ENCODE measurements around the gene MYZAP. TPM values are rescaled to one million over a fixed set of nuclear protein-coding genes. Genes with fewer than 3 reads are reported as not detected.
A peak's percentile ranks its signal among the peaks of the same experiment; 100 is the strongest.

MYZAP gene
- total RNA-seq, 1 experiment from 2014 or later: 5.1 TPM

DNA sequence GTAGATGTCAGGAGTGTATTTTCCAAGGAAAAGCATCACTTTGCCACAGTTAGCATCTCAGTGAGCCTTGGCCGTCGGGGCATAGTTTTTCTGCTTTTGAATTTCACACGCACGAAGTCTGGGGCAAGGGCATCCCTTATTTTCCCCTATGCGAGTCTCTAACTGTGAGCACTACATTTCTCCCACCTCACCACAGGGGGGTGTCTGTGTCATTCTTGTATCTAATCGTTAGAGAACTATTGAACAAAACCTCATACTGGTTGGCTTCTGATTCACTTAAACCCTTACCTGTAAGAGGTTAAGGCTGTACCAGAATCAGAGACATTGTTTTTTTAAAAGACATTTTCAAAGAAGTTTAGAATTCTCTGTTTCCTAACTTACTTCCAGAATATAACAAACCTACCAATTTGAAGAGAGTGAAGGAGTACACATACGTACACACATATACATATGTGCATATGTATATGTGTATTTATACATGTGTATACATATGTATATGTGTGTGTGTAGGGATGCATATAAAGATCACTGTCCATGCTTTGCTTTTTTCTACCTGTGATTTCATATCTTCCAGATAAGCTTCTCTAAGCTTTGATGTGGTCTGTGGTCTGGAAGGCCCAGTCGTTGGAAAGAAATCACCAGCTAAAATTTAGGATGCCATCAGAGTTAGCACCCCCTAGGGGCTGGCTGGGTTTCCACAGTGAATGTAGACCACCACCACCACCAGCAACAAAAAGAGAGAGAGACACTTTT is 49.4 kb downstream of the MYZAP start:
- peak; percentile 64 for DNase-seq
- H3K9me3 Mint-ChIP-seq (ENCODE audit: low read depth, unreplicated experiment): no peaks in the 10 kb centered on the region
- intact Hi-C loops (cut with micrococcal nuclease; ENCODE audit: unreplicated experiment): loop anchor here (1.0 to 10.0 kb wide), 5 partner anchors 26 to 434 kb away; no protein-coding TSS in a partner anchor
- no peaks in the 10 kb centered on the region for H3K36me3 Mint-ChIP-seq (ENCODE audit: insufficient read depth, unreplicated experiment)
- no peaks in the 10 kb centered on the region for H3K27me3 Mint-ChIP-seq (ENCODE audit: unreplicated experiment)
- no peaks in the 10 kb centered on the region for H3K4me1 Mint-ChIP-seq (ENCODE audit: low read depth, unreplicated experiment)
- CTCF ChIA-PET: interaction anchor here (0.9 to 1.5 kb wide), 4 partner anchors 20 to 430 kb away, joined by 3 to 5 read pairs (median 3); no protein-coding TSS in a partner anchor
- BruUV-seq (replicated peaks): no TSS peak
- no peak overlapping the region for H3K4me3 Mint-ChIP-seq (ENCODE audit: low read depth, unreplicated experiment)
- TF ChIP-seq, protein P1, sequence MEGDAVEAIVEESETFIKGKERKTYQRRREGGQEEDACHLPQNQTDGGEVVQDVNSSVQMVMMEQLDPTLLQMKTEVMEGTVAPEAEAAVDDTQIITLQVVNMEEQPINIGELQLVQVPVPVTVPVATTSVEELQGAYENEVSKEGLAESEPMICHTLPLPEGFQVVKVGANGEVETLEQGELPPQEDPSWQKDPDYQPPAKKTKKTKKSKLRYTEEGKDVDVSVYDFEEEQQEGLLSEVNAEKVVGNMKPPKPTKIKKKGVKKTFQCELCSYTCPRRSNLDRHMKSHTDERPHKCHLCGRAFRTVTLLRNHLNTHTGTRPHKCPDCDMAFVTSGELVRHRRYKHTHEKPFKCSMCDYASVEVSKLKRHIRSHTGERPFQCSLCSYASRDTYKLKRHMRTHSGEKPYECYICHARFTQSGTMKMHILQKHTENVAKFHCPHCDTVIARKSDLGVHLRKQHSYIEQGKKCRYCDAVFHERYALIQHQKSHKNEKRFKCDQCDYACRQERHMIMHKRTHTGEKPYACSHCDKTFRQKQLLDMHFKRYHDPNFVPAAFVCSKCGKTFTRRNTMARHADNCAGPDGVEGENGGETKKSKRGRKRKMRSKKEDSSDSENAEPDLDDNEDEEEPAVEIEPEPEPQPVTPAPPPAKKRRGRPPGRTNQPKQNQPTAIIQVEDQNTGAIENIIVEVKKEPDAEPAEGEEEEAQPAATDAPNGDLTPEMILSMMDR (IDR thresholded peaks at IDR 0.05; ENCODE audit: unreplicated experiment): peak; percentile 25
- H3K27ac Mint-ChIP-seq (ENCODE audit: unreplicated experiment): no peak overlapping the region

DNA sequence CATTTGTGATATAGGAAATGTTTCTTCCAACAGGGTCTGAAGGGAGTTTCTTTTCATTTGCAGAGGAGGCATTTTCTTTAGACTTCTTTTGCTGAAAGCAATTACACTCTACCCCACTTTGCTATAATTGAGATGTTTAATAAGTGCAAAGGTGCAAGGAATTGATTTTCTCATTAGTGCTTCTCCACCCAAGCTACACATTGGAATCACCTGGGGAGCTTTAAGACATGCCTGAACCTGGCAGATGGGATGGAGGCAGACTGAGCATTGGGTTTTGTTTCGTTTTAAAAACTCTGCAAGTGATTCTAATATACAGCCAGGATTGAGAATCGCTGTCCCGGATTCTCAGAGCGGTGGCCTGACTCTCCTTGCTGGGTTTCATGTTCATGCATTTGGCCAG is 52.1 kb downstream of the MYZAP start:
- no TSS peak for BruUV-seq (replicated peaks)
- Mint-ChIP-seq H3K4me3 (ENCODE audit: low read depth, unreplicated experiment) (no peak overlapping the region), H3K27ac (ENCODE audit: unreplicated experiment) (no peak overlapping the region), H3K27me3 (ENCODE audit: unreplicated experiment) (no peaks in the 10 kb centered on the region), H3K36me3 (ENCODE audit: insufficient read depth, unreplicated experiment) (no peaks in the 10 kb centered on the region), H3K9me3 (ENCODE audit: low read depth, unreplicated experiment) (no peaks in the 10 kb centered on the region), H3K4me1 (ENCODE audit: low read depth, unreplicated experiment) (peaks cover 16% of the 10 kb centered on the region)
- CTCF ChIA-PET: interaction anchor here (1.2 kb wide), 1 partner anchor 427 kb away, joined by 3 read pairs; no protein-coding TSS in a partner anchor
- intact Hi-C loops (cut with micrococcal nuclease; ENCODE audit: unreplicated experiment): loop anchor here (10.0 kb wide), 1 partner anchor 431 kb away; no protein-coding TSS in a partner anchor
- DNase-seq: no peak
- TF ChIP-seq, protein P1 (IDR thresholded peaks at IDR 0.05; ENCODE audit: unreplicated experiment): no peak

DNA sequence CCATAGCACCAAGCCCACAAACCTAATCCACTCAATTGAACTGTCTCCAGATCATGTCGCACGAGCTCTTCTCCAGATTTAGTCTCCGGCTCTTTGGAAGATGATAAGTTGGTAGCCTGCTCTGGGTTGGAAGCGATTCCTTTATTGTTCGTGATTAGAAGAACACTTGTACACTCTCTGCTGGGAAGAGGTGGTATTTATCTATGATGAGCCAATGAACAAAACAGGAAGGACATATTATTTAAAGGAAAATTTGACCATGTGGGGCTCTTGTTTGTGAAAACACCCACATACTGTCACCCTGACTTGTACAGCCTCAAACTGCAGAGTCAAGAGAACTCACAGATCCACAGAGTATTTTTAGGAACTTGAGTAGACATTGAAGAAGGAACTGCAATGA is 54.4 kb downstream of the MYZAP start:
- CTCF ChIA-PET: interaction anchor here (1.1 kb wide), 1 partner anchor 36 kb away, joined by 3 read pairs; no protein-coding TSS in a partner anchor
- no TSS peak for BruUV-seq (replicated peaks)
- Mint-ChIP-seq H3K27me3 (ENCODE audit: unreplicated experiment) (no peaks in the 10 kb centered on the region), H3K4me1 (ENCODE audit: low read depth, unreplicated experiment) (peaks cover 16% of the 10 kb centered on the region), H3K4me3 (ENCODE audit: low read depth, unreplicated experiment) (no peak overlapping the region), H3K9me3 (ENCODE audit: low read depth, unreplicated experiment) (no peaks in the 10 kb centered on the region), H3K36me3 (ENCODE audit: insufficient read depth, unreplicated experiment) (no peaks in the 10 kb centered on the region), H3K27ac (ENCODE audit: unreplicated experiment) (no peak overlapping the region)
- TF ChIP-seq, protein P1 (IDR thresholded peaks at IDR 0.05; ENCODE audit: unreplicated experiment): no peak
- no peak for DNase-seq
- intact Hi-C loops (cut with micrococcal nuclease; ENCODE audit: unreplicated experiment): loop anchor here (5.0 to 10.0 kb wide), 2 partner anchors 81 to 429 kb away; no protein-coding TSS in a partner anchor

DNA sequence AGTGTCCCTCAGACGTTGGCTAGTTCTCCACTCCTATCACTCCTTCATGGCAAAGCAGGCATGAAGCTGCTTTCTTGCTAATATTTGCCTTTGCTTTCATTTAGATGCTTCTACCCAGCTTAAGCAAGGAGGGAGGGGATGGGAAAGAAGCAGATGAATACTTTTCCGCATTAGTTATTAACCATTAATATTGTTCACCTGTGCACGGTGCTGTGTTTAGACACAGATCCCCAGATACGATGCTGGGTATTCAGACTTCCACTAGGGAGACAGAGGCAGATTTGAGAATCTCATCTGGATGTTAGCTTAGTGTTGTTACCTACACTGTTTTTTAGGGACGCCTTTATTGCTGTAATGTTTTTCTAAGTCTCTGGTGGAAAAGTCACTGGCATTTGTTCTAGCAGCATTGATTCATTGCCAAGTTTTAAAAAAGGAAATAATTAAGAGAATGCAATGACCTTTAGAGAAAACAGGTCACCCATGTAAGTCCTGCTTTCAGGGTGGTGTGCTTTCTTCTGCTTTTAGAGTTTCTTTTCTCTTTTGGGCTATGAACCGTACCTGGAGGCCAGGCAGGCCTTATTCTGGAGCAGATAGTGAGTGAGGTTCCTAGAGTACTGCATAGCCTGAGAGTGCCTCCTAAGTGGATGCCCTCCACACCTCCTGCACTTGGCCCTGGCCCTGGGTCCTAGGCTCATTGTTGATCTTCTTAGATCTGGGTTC is 55.5 kb downstream of the MYZAP start:
- TF ChIP-seq, protein P1 (IDR thresholded peaks at IDR 0.05; ENCODE audit: unreplicated experiment): no peak
- no peak for DNase-seq
- Mint-ChIP-seq H3K9me3 (ENCODE audit: low read depth, unreplicated experiment) (no peaks in the 10 kb centered on the region), H3K27me3 (ENCODE audit: unreplicated experiment) (no peaks in the 10 kb centered on the region), H3K36me3 (ENCODE audit: insufficient read depth, unreplicated experiment) (no peaks in the 10 kb centered on the region), H3K27ac (ENCODE audit: unreplicated experiment) (no peak overlapping the region), H3K4me3 (ENCODE audit: low read depth, unreplicated experiment) (no peak overlapping the region), H3K4me1 (ENCODE audit: low read depth, unreplicated experiment) (peaks cover 16% of the 10 kb centered on the region)
- CTCF ChIA-PET: interaction anchor here (0.5 kb wide), 1 partner anchor 32 kb away, joined by 3 read pairs; no protein-coding TSS in a partner anchor
- intact Hi-C loops (cut with micrococcal nuclease; ENCODE audit: unreplicated experiment): loop anchor here (5.0 to 10.0 kb wide), 2 partner anchors 80 to 428 kb away; no protein-coding TSS in a partner anchor
- BruUV-seq (replicated peaks): no TSS peak
